Activated T-cell treated with anti-CD3 and anti-CD28 coated beads, Interleukin-2, amount 50 U/mL, for 1 hour (primary cell): ENCODE results near the gene CDH23.

ENCODE experiments used
- DNase-seq: peaks from one replicate; pipeline ENCODE4 v3.0.0-alpha.2; 2020

CDH23 gene

GRCh38 chr10:71523756-71524155, 127.0 kb downstream of the CDH23 start:
- no peak for DNase-seq

- no peak for DNase-seq
Observed at GRCh38 chr10:71525092-71525491, 128.4 kb downstream of the CDH23 start.

- no peak for DNase-seq
Observed at GRCh38 chr10:71525721-71526120, 129.0 kb downstream of the CDH23 start.

GRCh38 chr10:71526653-71527052, 129.9 kb downstream of the CDH23 start:
- DNase-seq = no peak

- DNase-seq = no peak
Observed at GRCh38 chr10:71527135-71527534, 130.4 kb downstream of the CDH23 start.

- no peak for DNase-seq
Observed at GRCh38 chr10:71528371-71529206, 131.9 kb downstream of the CDH23 start.

GRCh38 chr10:71529207-71529827, 132.6 kb downstream of the CDH23 start:
- no peak for DNase-seq

- no peak for DNase-seq
Observed at GRCh38 chr10:71530781-71531180, 134.1 kb downstream of the CDH23 start.

GRCh38 chr10:71531485-71532446, 135.0 kb downstream of the CDH23 start:
- no peak for DNase-seq

- DNase-seq = no peak
Observed at GRCh38 chr10:71532878-71533277, 136.2 kb downstream of the CDH23 start.

GRCh38 chr10:71533936-71534335, 137.2 kb downstream of the CDH23 start:
- DNase-seq = no peak

GRCh38 chr10:71534568-71535194, 138.0 kb downstream of the CDH23 start:
- DNase-seq = no peak

- no peak for DNase-seq
Observed at GRCh38 chr10:71536332-71536731, 139.6 kb downstream of the CDH23 start.

GRCh38 chr10:71537125-71537524, 140.4 kb downstream of the CDH23 start:
- no peak for DNase-seq

GRCh38 chr10:71537681-71538080, 141.0 kb downstream of the CDH23 start:
- no peak for DNase-seq

- DNase-seq = no peak
Observed at GRCh38 chr10:71538608-71539260, 142.0 kb downstream of the CDH23 start.

GRCh38 chr10:71539442-71540118, 142.9 kb downstream of the CDH23 start:
- no peak for DNase-seq

GRCh38 chr10:71542478-71542877, 145.8 kb downstream of the CDH23 start:
- no peak for DNase-seq

GRCh38 chr10:71543608-71544170, 147.0 kb downstream of the CDH23 start:
- DNase-seq = no peak

- no peak for DNase-seq
Observed at GRCh38 chr10:71545001-71545400, 148.3 kb downstream of the CDH23 start.

GRCh38 chr10:71546220-71546619, 149.5 kb downstream of the CDH23 start:
- DNase-seq = no peak
